Measurements from ENCODE around the gene BCL2L1. TPM values are rescaled to one million over a fixed set of nuclear protein-coding genes. Genes with fewer than 3 reads are reported as not detected.

Gene BCL2L1
- total RNA-seq, 1 experiment from 2014 or later: 226 TPM

- no peak overlapping the region for H3K27ac ChIP-seq (ENCODE audit: low read depth, low read length)
- H3K4me2 ChIP-seq (ENCODE audit: low read length): no peak overlapping the region
- ATAC-seq (no peak), DNase-seq (ENCODE audit: low read depth, low spot score) (no peak)
- no peak for TF ChIP-seq JUND (IDR thresholded peaks at IDR 0.05)
- no peak for TF ChIP-seq EZH2 (IDR thresholded peaks at IDR 0.05)
- TF ChIP-seq ZNF274 (IDR thresholded peaks at IDR 0.05; ENCODE audit: low read depth, low read length): no peak
- no peak for TF ChIP-seq MAX (IDR thresholded peaks at IDR 0.05)
- no peak for TF ChIP-seq TCF7L2 (IDR thresholded peaks at IDR 0.05; ENCODE audit: borderline replicate concordance, extremely low read depth, insufficient read depth, insufficient read length)
- no peak for TF ChIP-seq EZH2phosphoT487 (IDR thresholded peaks at IDR 0.05; ENCODE audit: borderline replicate concordance)
- no peak for TF ChIP-seq ATF3 (IDR thresholded peaks at IDR 0.05)
- TF ChIP-seq YY1 (IDR thresholded peaks at IDR 0.05; ENCODE audit: extremely low read depth, insufficient replicate concordance, low read depth, low read length): no peak
- TF ChIP-seq EGR1 (IDR thresholded peaks at IDR 0.05; ENCODE audit: low read depth): no peak
- H3K27me3 ChIP-seq (ENCODE audit: insufficient read depth, low read length): no peaks in the 10 kb centered on the region
- peaks cover 1 to 5% of the 10 kb centered on the region in 2 experiments; a peak in 3 of 4 replicates for H3K4me1 ChIP-seq (ENCODE audit: control insufficient read depth in 1 of 2, insufficient read depth in 2 of 2, low read length in 2 of 2)
- no peak overlapping the region for H2AFZ ChIP-seq (ENCODE audit: low read depth, low read length, poor library complexity, severe bottlenecking)
- intact Hi-C loops (cut with micrococcal nuclease): no loop called here
- no TSS peak for BruUV-seq (replicated peaks)
- RAD21 ChIA-PET (ENCODE audit: low non-redundant PET in 1 of 2, low total read pairs in 2 of 2, uncharacterized antibody in 2 of 2, unreplicated experiment in 2 of 2): no interaction called here
- no peaks in the 10 kb centered on the region for H3K36me3 ChIP-seq (ENCODE audit: control insufficient read depth in 1 of 2, insufficient read depth in 2 of 2, low read length in 2 of 2)
- H3K9ac ChIP-seq (ENCODE audit: low read length): no peak overlapping the region
- CTCF ChIA-PET: interaction anchor here (1.0 kb wide), 1 partner anchor 60 kb away, joined by 8 read pairs; no protein-coding TSS in a partner anchor
- no peaks in the 10 kb centered on the region for H3K79me2 ChIP-seq (ENCODE audit: insufficient read depth, low read length)
- no peaks in the 10 kb centered on the region for H4K20me1 ChIP-seq (ENCODE audit: insufficient read depth)
- no peaks in the 10 kb centered on the region for H3K9me3 ChIP-seq (ENCODE audit: control insufficient read depth in 1 of 2, insufficient read depth in 1 of 2, low read depth in 1 of 2, low read length in 2 of 2)
- no peak overlapping the region for H3K4me3 ChIP-seq (replicated peaks in 1 of 2; ENCODE audit: low read depth in 1 of 2, low read length in 2 of 2)
- H3K9me2 ChIP-seq (ENCODE audit: insufficient read depth): no peaks in the 10 kb centered on the region
- POLR2A ChIA-PET: interaction anchor here (1.0 to 1.6 kb wide), 2 partner anchors 13 to 51 kb away, joined by 3 to 4 read pairs; partner anchors contain the start of gene ID1
These were observed 105.1 kb downstream of the BCL2L1 start for GRCh38 chr20:31617432-31618104.

GRCh38 chr20:31615416-31615815 is 107.3 kb downstream of the BCL2L1 start:
- no peaks in the 10 kb centered on the region for H3K9me2 ChIP-seq (ENCODE audit: insufficient read depth)
- H3K4me3 ChIP-seq (replicated peaks in 1 of 2; ENCODE audit: low read depth in 1 of 2, low read length in 2 of 2): no peak overlapping the region
- no peak overlapping the region for H2AFZ ChIP-seq (ENCODE audit: low read depth, low read length, poor library complexity, severe bottlenecking)
- DNase-seq (ENCODE audit: low read depth, low spot score) (no peak), ATAC-seq (no peak)
- intact Hi-C loops (cut with micrococcal nuclease): no loop called here
- H3K4me1 ChIP-seq (ENCODE audit: control insufficient read depth in 1 of 2, insufficient read depth in 2 of 2, low read length in 2 of 2): peaks cover 23 to 26% of the 10 kb centered on the region in 2 experiments
- H4K20me1 ChIP-seq (ENCODE audit: insufficient read depth): no peaks in the 10 kb centered on the region
- H3K4me2 ChIP-seq (ENCODE audit: low read length): no peak overlapping the region
- no peak overlapping the region for H3K9ac ChIP-seq (ENCODE audit: low read length)
- no peak overlapping the region for H3K27ac ChIP-seq (ENCODE audit: low read depth, low read length)
- RAD21 ChIA-PET (ENCODE audit: low non-redundant PET in 1 of 2, low total read pairs in 2 of 2, uncharacterized antibody in 2 of 2, unreplicated experiment in 2 of 2): no interaction called here
- no peaks in the 10 kb centered on the region for H3K27me3 ChIP-seq (ENCODE audit: insufficient read depth, low read length)
- POLR2A ChIA-PET: no interaction called here
- CTCF ChIA-PET: interaction anchor here (0.7 to 2.4 kb wide), 3 partner anchors 19 to 58 kb away, joined by 3 to 9 read pairs (median 4); no protein-coding TSS in a partner anchor
- no TSS peak for BruUV-seq (replicated peaks)
- H3K36me3 ChIP-seq (ENCODE audit: control insufficient read depth in 1 of 2, insufficient read depth in 2 of 2, low read length in 2 of 2): no peaks in the 10 kb centered on the region
- no peaks in the 10 kb centered on the region for H3K79me2 ChIP-seq (ENCODE audit: insufficient read depth, low read length)
- H3K9me3 ChIP-seq (ENCODE audit: control insufficient read depth in 1 of 2, insufficient read depth in 1 of 2, low read depth in 1 of 2, low read length in 2 of 2): no peaks in the 10 kb centered on the region
- TF ChIP-seq MAX (IDR thresholded peaks at IDR 0.05) (no peak), ATF3 (IDR thresholded peaks at IDR 0.05) (no peak), POLR2AphosphoS5 (IDR thresholded peaks at IDR 0.05; ENCODE audit: low read depth, low read length) (no peak), CBX3 (IDR thresholded peaks at IDR 0.05; ENCODE audit: low read depth) (no peak), JUND (IDR thresholded peaks at IDR 0.05) (no peak), ZBTB33 (IDR thresholded peaks at IDR 0.05; ENCODE audit: extremely low read depth, insufficient replicate concordance, low read length) (no peak), RAD21 (IDR thresholded peaks at IDR 0.05; ENCODE audit: low read depth) (no peak), SIN3A (IDR thresholded peaks at IDR 0.05; ENCODE audit: low read depth) (no peak), FOSL1 (IDR thresholded peaks at IDR 0.05; ENCODE audit: low read depth) (no peak)

Measured in HCT116 (cell line).